Measurements from ENCODE around the gene EFNA4.

DNA sequence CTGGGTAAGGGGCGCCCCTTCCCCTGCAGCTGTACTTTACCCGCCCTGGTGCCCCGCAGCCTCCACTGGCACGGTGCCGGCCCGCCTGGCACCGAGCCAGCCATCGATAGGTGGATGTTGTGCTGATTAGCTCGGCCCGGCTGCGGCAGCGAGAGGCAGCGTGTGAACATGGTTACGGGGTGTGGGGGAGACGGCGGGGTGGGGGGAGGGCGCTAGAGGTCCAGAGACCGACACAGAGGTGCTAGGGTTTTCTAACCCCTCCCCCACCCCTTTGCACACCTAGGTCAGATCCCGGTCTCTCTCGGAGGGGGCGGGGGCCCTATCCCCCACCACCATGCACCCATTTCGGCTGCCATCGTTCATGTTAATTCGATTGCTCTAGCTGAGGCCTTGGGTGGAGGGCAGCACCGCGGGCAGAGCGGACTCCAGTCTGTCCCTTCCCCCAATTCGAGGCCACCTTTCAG is 6.7 kb downstream of the EFNA4 start:
- TF ChIP-seq POLR2AphosphoS5 (IDR thresholded peaks at IDR 0.05) (no peak), CTCF (IDR thresholded peaks at IDR 0.05) (no peak), EP300 (IDR thresholded peaks at IDR 0.05) (no peak), POLR2A (IDR thresholded peaks at IDR 0.05) (no peak)

Measured in suprapubic skin (tissue), 4 donors.